ENCODE results near the gene SDC1. TPM values are rescaled to one million over a fixed set of nuclear protein-coding genes. Genes with fewer than 3 reads are reported as not detected.
"Not testable (repeated sequence)": the region's sequence is repeated elsewhere in the genome, so short reads cannot be mapped to it uniquely, and the experiment has no call there.

Gene SDC1
- total RNA-seq, 3 donors from 2014 or later = 0.33 to 0.73 (median 0.66) TPM

- no peaks in the 10 kb centered on the region for H3K4me1 Mint-ChIP-seq (ENCODE audit: low read depth)
- H3K36me3 Mint-ChIP-seq (ENCODE audit: insufficient read depth) = no peaks in the 10 kb centered on the region
- H3K4me3 Mint-ChIP-seq = no peak overlapping the region
- no peak for DNase-seq
- no peaks in the 10 kb centered on the region for H3K27me3 Mint-ChIP-seq (ENCODE audit: low read depth)
- no peak for ATAC-seq
- H3K9me3 Mint-ChIP-seq = no peaks in the 10 kb centered on the region
Measured at GRCh38 chr2:20199633-20200270, 25.2 kb downstream of the SDC1 start.

- no peaks in the 10 kb centered on the region for H3K9me3 Mint-ChIP-seq
- H3K27me3 Mint-ChIP-seq (ENCODE audit: low read depth) = no peaks in the 10 kb centered on the region
- H3K4me3 Mint-ChIP-seq = no peak overlapping the region
- DNase-seq (no peak), ATAC-seq (no peak)
- H3K36me3 Mint-ChIP-seq (ENCODE audit: insufficient read depth) = no peaks in the 10 kb centered on the region
- no peaks in the 10 kb centered on the region for H3K4me1 Mint-ChIP-seq (ENCODE audit: low read depth)
Measured at GRCh38 chr2:20198796-20199632, 25.9 kb downstream of the SDC1 start.

GRCh38 chr2:20198001-20198400 is 26.9 kb downstream of the SDC1 start:
- Mint-ChIP-seq H3K4me3 (no peak overlapping the region), H3K36me3 (ENCODE audit: insufficient read depth) (no peaks in the 10 kb centered on the region), H3K27me3 (ENCODE audit: low read depth) (no peaks in the 10 kb centered on the region), H3K4me1 (ENCODE audit: low read depth) (no peaks in the 10 kb centered on the region), H3K9me3 (no peaks in the 10 kb centered on the region)
- ATAC-seq (no peak), DNase-seq (no peak)

- no peak for ATAC-seq
Measured at GRCh38 chr2:20197192-20197591, 27.7 kb downstream of the SDC1 start.

GRCh38 chr2:20196657-20197161 is 28.2 kb downstream of the SDC1 start:
- no peak for ATAC-seq
- DNase-seq = no peak
- H3K36me3 Mint-ChIP-seq (ENCODE audit: insufficient read depth) = no peaks in the 10 kb centered on the region
- no peaks in the 10 kb centered on the region for H3K27me3 Mint-ChIP-seq (ENCODE audit: low read depth)
- no peaks in the 10 kb centered on the region for H3K9me3 Mint-ChIP-seq
- H3K4me3 Mint-ChIP-seq = no peak overlapping the region
- H3K4me1 Mint-ChIP-seq (ENCODE audit: low read depth) = no peaks in the 10 kb centered on the region

More at GRCh38 chr2:20197192-20197591, 27.7 kb downstream of the SDC1 start:
- DNase-seq = no peak
- Mint-ChIP-seq H3K9me3 (no peaks in the 10 kb centered on the region), H3K36me3 (ENCODE audit: insufficient read depth) (no peaks in the 10 kb centered on the region), H3K4me1 (ENCODE audit: low read depth) (no peaks in the 10 kb centered on the region), H3K4me3 (no peak overlapping the region), H3K27me3 (ENCODE audit: low read depth) (no peaks in the 10 kb centered on the region)

- DNase-seq (no peak), ATAC-seq (no peak)
- H3K4me3 Mint-ChIP-seq = no peak overlapping the region
- no peaks in the 10 kb centered on the region for H3K36me3 Mint-ChIP-seq (ENCODE audit: insufficient read depth)
- H3K27me3 Mint-ChIP-seq (ENCODE audit: low read depth) = no peaks in the 10 kb centered on the region
- H3K9me3 Mint-ChIP-seq = no peaks in the 10 kb centered on the region
- no peaks in the 10 kb centered on the region for H3K4me1 Mint-ChIP-seq (ENCODE audit: low read depth)
Measured at GRCh38 chr2:20196053-20196656, 28.8 kb downstream of the SDC1 start.

GRCh38 chr2:20195431-20196033 is 29.4 kb downstream of the SDC1 start:
- no peak for ATAC-seq
- DNase-seq = no peak
- no peak overlapping the region for H3K4me3 Mint-ChIP-seq
- H3K36me3 Mint-ChIP-seq (ENCODE audit: insufficient read depth) = no peaks in the 10 kb centered on the region
- no peaks in the 10 kb centered on the region for H3K27me3 Mint-ChIP-seq (ENCODE audit: low read depth)
- no peaks in the 10 kb centered on the region for H3K4me1 Mint-ChIP-seq (ENCODE audit: low read depth)
- H3K9me3 Mint-ChIP-seq = no peaks in the 10 kb centered on the region

- not testable (repeated sequence) for H3K9me3 Mint-ChIP-seq; H3K27me3 Mint-ChIP-seq (ENCODE audit: low read depth); DNase-seq; H3K36me3 Mint-ChIP-seq (ENCODE audit: insufficient read depth); H3K4me1 Mint-ChIP-seq (ENCODE audit: low read depth); ATAC-seq; H3K4me3 Mint-ChIP-seq
Measured at GRCh38 chr2:20195016-20195411, 29.9 kb downstream of the SDC1 start.

GRCh38 chr2:20194097-20195015 is 30.6 kb downstream of the SDC1 start:
- no peak for DNase-seq
- no peaks in the 10 kb centered on the region for H3K9me3 Mint-ChIP-seq
- H3K27me3 Mint-ChIP-seq (ENCODE audit: low read depth) = no peaks in the 10 kb centered on the region
- no peak for ATAC-seq
- H3K4me1 Mint-ChIP-seq (ENCODE audit: low read depth) = no peaks in the 10 kb centered on the region
- H3K36me3 Mint-ChIP-seq (ENCODE audit: insufficient read depth) = no peaks in the 10 kb centered on the region
- no peak overlapping the region for H3K4me3 Mint-ChIP-seq

- no peaks in the 10 kb centered on the region for H3K9me3 Mint-ChIP-seq
Measured at GRCh38 chr2:20193185-20193584, 31.7 kb downstream of the SDC1 start.

GRCh38 chr2:20192781-20193180 is 32.1 kb downstream of the SDC1 start:
- no peak for DNase-seq
- Mint-ChIP-seq H3K4me3 (no peak overlapping the region), H3K27me3 (ENCODE audit: low read depth) (no peaks in the 10 kb centered on the region), H3K9me3 (no peaks in the 10 kb centered on the region), H3K4me1 (ENCODE audit: low read depth) (no peaks in the 10 kb centered on the region), H3K36me3 (ENCODE audit: insufficient read depth) (no peaks in the 10 kb centered on the region)
- no peak for ATAC-seq

More at GRCh38 chr2:20193185-20193584, 31.7 kb downstream of the SDC1 start:
- Mint-ChIP-seq H3K27me3 (ENCODE audit: low read depth) (no peaks in the 10 kb centered on the region), H3K4me3 (no peak overlapping the region), H3K4me1 (ENCODE audit: low read depth) (no peaks in the 10 kb centered on the region), H3K36me3 (ENCODE audit: insufficient read depth) (no peaks in the 10 kb centered on the region)
- no peak for DNase-seq
- no peak for ATAC-seq

GRCh38 chr2:20191714-20192569 is 33.0 kb downstream of the SDC1 start:
- ATAC-seq (no peak), DNase-seq (no peak)
- Mint-ChIP-seq H3K4me1 (ENCODE audit: low read depth) (no peaks in the 10 kb centered on the region), H3K36me3 (ENCODE audit: insufficient read depth) (no peaks in the 10 kb centered on the region), H3K9me3 (no peaks in the 10 kb centered on the region), H3K4me3 (no peak overlapping the region), H3K27me3 (ENCODE audit: low read depth) (no peaks in the 10 kb centered on the region)
